ENCODE results near the gene FGGY.

DNA sequence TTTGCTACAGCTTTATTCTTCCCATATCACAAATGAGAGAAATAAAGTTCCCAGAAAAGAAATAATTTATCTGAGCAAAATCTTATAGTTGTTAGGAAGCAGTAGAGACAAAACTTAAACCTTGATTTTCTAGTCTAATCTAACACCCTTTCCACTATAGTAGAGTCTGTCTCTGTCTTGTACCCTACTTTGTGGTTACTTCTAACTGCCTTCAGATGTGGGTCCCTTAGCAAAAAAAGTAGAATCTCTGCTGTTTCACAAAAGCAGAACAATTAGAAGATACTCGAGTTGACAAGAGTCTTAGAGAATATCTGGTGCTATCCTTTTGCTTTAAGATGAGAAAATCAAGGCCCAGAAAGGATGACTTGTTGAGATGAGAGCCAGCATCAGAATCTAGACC, 48.1 kb upstream of the FGGY start:
- no peak for TF ChIP-seq POLR2AphosphoS5 (IDR thresholded peaks at IDR 0.05)
- TF ChIP-seq POLR2A (IDR thresholded peaks at IDR 0.05) = no peak
- TF ChIP-seq CTCF (IDR thresholded peaks at IDR 0.05) = no peak
